HG03342 (cell line): ENCODE results near the gene FNDC10.

Source experiments
- ATAC-seq: cut with Tn5 transposase; IDR thresholded peaks from one replicate; pipeline ENCODE4 v1.9.1; 2021; ENCODE audit warnings: mild to moderate bottlenecking, moderate library complexity; ENCODE audit not compliant: unreplicated experiment

Gene FNDC10

GRCh38 chr1:1550087-1550486, 49.8 kb downstream of the FNDC10 start:
- no peak for ATAC-seq

GRCh38 chr1:1548591-1548990, 51.3 kb downstream of the FNDC10 start:
- ATAC-seq: no peak
